MM.1S (cell line): ENCODE results near the gene CDC34.

Source experiments
- DNase-seq: peaks from one replicate; pipeline ENCODE4 v3.0.0-alpha.2; 2015
- H2AFZ ChIP-seq: fragments of 300-600 bp; sonication (generic); 2 replicates; pipeline ENCODE4 v1.6.0; 2016; ENCODE audit warnings: antibody characterized with exemption, low read length
- H3F3A ChIP-seq: fragments of 300-600 bp; sonication (generic); 2 replicates; pipeline ENCODE4 v1.6.1; 2016; ENCODE audit warnings: mild to moderate bottlenecking, antibody characterized with exemption, low read length, moderate library complexity, mixed read lengths; ENCODE audit not compliant: insufficient read depth
- H3K27ac ChIP-seq: fragments of 300-600 bp; sonication (generic); 2 replicates; pipeline ENCODE4 v1.5.1; 2016; ENCODE audit warnings: mild to moderate bottlenecking, low read length
- H3K27me3 ChIP-seq: fragments of 300-600 bp; sonication (generic); replicated peaks from 2 replicates; pipeline ENCODE4 v1.6.0; 2016; ENCODE audit warnings: low read length; ENCODE audit not compliant: insufficient read depth
- H3K36me3 ChIP-seq: fragments of 300-600 bp; sonication (generic); replicated peaks from 2 replicates; pipeline ENCODE4 v1.6.1; 2016; ENCODE audit warnings: mild to moderate bottlenecking, low read length, mixed read lengths; ENCODE audit not compliant: insufficient read depth
- H3K4me1 ChIP-seq: fragments of 300-600 bp; sonication (generic); 2 replicates; pipeline ENCODE4 v1.6.1; 2016; ENCODE audit warnings: low read length, mixed read lengths
- H3K4me2 ChIP-seq: fragments of 300-600 bp; sonication (generic); 2 replicates; pipeline ENCODE4 v1.6.0; 2016; ENCODE audit warnings: low read depth, low read length
- H3K4me3 ChIP-seq: fragments of 300-600 bp; sonication (generic); 2 replicates; pipeline ENCODE4 v1.5.1; 2016; ENCODE audit warnings: low read length, mixed read lengths
- H3K79me2 ChIP-seq: fragments of 300-600 bp; sonication (generic); 2 replicates; pipeline ENCODE4 v1.6.1; 2016; ENCODE audit warnings: mixed run types, low read length, mixed read lengths
- H3K9ac ChIP-seq: fragments of 300-600 bp; sonication (generic); 2 replicates; pipeline ENCODE4 v1.6.1; 2016; ENCODE audit warnings: low read length, mixed read lengths
- H3K9me2 ChIP-seq: fragments of 300-600 bp; sonication (generic); replicated peaks from 2 replicates; pipeline ENCODE4 v1.6.1; 2016; ENCODE audit warnings: mild to moderate bottlenecking, low read length, mixed read lengths; ENCODE audit not compliant: insufficient read depth
- H3K9me3 ChIP-seq: fragments of 300-600 bp; sonication (generic); replicated peaks from 2 replicates; pipeline ENCODE4 v1.6.1; 2016; ENCODE audit warnings: mild to moderate bottlenecking, low read length, mixed read lengths; ENCODE audit not compliant: insufficient read depth
- H4K20me1 ChIP-seq: fragments of 300-600 bp; sonication (generic); 2 replicates; pipeline ENCODE4 v1.6.1; 2016; ENCODE audit warnings: mild to moderate bottlenecking, low read length, moderate library complexity, mixed read lengths; ENCODE audit not compliant: insufficient read depth
- EZH2 ChIP-seq: fragments of 300-600 bp; sonication (generic); optimal IDR thresholded peaks from 2 replicates; pipeline ENCODE3; 2017; ENCODE audit warnings: low read depth, mild to moderate bottlenecking, antibody characterized with exemption, low read length, mixed read lengths
- EZH2phosphoT487 ChIP-seq: fragments of 300-600 bp; sonication (generic); IDR thresholded peaks from 2 replicates; pipeline ENCODE4 v1.6.1; 2018; ENCODE audit warnings: antibody characterized with exemption, low read length
- TF ChIP-seq, protein P1 (sequence below): fragments of 300-600 bp; sonication (generic); IDR thresholded peaks from 2 replicates; pipeline ENCODE4 v1.5.1; 2016; ENCODE audit warnings: antibody characterized with exemption, low read length, mixed read lengths

Gene CDC34

DNA sequence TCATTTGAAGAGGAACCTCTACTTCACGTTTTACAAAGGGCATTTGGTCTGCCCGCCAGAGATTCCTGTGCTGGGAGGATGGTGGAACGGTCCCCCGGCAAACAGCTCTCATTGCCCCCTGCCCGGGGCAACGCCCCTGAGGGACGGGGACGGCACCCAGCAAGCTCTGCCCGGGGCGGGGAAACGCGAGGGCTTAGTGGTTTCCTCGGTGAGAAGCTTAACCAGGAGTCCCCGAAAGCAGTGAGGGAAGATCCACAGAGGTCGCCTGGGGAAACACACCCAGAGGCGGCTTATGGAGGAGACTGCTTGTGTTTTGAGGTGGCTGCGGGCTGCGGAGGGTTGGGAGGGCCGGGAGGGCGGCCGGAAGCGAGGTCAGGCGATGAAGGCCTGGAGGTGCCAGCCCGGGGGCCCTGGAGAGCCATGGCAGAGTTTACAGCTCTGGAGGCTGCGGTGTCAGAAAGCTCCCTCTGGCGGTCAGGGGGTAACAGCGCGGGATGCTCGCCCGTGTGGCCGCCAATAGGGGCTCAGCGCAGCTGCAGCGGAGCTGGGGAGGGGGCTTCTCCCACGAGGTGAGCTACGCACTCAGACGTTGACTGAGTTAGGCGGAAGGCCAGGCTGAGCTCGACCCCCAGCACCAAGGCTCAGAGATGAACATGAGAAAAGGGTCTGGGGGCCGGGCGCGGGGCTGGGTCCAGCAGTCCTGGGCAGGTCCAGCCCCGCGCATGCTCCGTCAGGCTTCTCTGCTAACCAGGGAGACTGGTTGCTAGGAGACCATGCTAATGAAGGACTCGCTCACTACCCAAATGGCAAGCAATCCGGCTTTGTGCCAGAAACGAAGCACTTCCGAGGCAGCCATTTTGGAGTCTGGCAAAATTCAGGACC is 24.9 kb upstream of the CDC34 start:
- H4K20me1 ChIP-seq = no peaks in the 10 kb centered on the region
- H3K9me2 ChIP-seq = no peaks in the 10 kb centered on the region
- peak overlapping the region; percentile 95 for H3K4me3 ChIP-seq
- peak overlapping the region; percentile 94 for H3K4me2 ChIP-seq
- peaks cover 14% of the 10 kb centered on the region for H3K79me2 ChIP-seq
- peak overlapping the region; percentile 95 for H3K9ac ChIP-seq
- H3F3A ChIP-seq = peaks cover 14% of the 10 kb centered on the region
- peak overlapping the region; percentile 89 for H3K27ac ChIP-seq
- H3K4me1 ChIP-seq = peaks cover 14% of the 10 kb centered on the region; the same call in 1 of the 2 replicates
- TF ChIP-seq EZH2 = no peak
- no peak for TF ChIP-seq EZH2phosphoT487
- TF ChIP-seq, protein P1, sequence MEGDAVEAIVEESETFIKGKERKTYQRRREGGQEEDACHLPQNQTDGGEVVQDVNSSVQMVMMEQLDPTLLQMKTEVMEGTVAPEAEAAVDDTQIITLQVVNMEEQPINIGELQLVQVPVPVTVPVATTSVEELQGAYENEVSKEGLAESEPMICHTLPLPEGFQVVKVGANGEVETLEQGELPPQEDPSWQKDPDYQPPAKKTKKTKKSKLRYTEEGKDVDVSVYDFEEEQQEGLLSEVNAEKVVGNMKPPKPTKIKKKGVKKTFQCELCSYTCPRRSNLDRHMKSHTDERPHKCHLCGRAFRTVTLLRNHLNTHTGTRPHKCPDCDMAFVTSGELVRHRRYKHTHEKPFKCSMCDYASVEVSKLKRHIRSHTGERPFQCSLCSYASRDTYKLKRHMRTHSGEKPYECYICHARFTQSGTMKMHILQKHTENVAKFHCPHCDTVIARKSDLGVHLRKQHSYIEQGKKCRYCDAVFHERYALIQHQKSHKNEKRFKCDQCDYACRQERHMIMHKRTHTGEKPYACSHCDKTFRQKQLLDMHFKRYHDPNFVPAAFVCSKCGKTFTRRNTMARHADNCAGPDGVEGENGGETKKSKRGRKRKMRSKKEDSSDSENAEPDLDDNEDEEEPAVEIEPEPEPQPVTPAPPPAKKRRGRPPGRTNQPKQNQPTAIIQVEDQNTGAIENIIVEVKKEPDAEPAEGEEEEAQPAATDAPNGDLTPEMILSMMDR = peak; percentile 99
- peak; percentile 100 for DNase-seq
- H3K36me3 ChIP-seq = no peaks in the 10 kb centered on the region
- H3K9me3 ChIP-seq = no peaks in the 10 kb centered on the region
- H2AFZ ChIP-seq = peak overlapping the region; percentile 92
- peaks cover 29% of the 10 kb centered on the region for H3K27me3 ChIP-seq

DNA sequence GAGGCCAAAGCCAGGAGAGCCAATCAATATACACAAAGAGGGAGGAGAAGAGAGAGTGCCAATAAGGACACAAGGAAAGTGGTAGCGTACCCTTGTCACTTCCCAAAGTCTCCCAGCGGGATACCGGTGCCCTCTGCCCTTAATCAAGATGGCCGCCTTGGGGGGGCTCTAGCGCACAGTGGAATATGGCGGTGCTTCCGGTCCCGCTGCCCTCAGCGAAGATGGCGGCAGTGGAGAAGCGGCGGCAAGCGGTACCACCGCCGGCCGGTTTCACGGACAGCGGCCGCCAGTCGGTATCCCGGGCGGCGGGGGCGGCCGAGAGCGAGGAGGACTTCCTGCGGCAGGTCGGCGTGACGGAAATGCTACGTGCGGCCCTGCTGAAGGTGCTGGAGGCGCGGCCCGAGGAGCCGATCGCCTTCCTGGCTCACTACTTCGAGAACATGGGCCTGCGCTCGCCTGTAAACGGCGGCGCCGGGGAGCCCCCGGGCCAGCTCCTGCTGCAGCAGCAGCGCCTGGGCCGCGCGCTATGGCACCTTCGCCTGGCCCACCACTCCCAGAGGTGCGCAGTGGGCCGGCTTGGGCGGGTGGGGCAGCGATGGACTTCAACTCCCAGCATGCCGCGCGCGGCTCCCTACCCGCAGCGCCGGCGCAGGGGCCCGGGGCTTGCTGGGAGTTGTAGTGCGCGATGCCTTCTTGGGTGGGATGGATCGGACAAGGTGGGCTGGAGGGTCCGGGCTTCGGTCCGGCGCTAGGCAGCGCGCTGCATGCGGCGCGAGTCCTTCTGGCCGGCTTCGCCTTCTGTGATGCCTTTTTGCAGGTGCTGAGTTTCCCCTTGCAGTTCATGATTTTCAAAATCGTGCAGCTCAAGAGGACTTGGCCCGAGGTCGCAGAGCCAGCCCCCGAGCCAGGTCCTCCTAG is 24.0 kb upstream of the CDC34 start, which contains the start of gene TPGS1:
Gene TPGS1 (plus strand): TSS at position 212 of the 918 bp plus-strand sequence. CDS start 10 bp downstream, at position 222.
- peak; percentile 88 for DNase-seq
- Histone ChIP-seq H3K9me2 (no peaks in the 10 kb centered on the region), H3K27me3 (peaks cover 21% of the 10 kb centered on the region), H2AFZ (peak within 1 kb of the TSS; percentile 92), H3K9ac (peak within 1 kb of the TSS; percentile 95), H3K4me1 (peaks cover 14% of the 10 kb centered on the region; the same call in 1 of the 2 replicates), H3K36me3 (no peaks in the 10 kb centered on the region), H3K79me2 (peaks cover 14% of the 10 kb centered on the region), H3F3A (peaks cover 15% of the 10 kb centered on the region), H4K20me1 (no peaks in the 10 kb centered on the region), H3K4me2 (peak within 1 kb of the TSS; percentile 94), H3K27ac (peak within 1 kb of the TSS; percentile 89), H3K4me3 (peak within 1 kb of the TSS; percentile 95), H3K9me3 (no peaks in the 10 kb centered on the region)
- TF ChIP-seq EZH2 (no peak), EZH2phosphoT487 (no peak)
- TF ChIP-seq, protein P1 = no peak

DNA sequence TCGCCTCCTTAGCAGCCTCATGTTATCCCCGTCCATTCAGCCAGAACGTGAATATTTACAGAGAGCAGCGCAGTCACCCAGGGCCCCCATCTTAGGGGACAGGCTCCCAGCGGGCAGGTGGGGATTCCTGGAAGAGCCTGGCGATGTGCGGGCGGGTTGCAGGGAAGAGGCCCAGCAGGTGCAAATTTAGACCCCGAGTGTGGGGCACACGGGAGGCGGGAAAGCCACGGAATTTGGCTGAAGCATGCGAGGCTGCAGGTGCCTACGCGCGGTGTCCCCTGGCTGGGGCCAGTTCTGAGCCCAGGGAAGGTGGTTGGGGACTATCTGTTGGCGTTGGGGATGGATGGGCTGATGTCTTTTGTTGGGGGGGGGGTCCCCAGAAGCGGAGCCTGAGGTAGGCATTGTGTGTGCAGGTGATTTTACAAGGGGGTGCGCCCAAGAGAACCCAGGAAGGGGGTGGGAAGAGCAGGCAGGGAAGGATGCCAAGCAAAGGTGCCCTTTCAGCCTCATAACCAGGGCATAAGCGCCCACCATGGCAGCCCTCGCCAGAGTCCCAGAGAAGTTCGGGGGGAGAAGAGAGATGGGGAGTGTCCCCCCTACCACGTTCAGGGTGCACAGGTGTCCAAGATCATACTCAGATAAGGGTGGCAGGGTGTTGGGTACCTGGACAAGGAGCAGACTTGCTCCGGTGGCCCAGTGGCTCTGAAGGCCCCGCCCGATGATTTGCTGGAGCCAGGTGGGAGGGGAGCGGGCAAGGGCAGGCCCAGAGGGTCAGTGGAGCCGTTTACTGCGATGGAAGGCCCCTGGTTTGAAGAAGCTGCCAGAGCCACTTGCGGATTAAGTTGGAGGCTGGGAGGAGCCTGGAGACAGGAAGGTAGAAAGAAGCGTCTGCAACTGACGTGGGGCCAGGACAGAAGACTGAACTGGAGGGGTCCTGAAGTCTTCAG is 23.1 kb upstream of the CDC34 start:
- peak overlapping the region; percentile 95; the same call in 1 of the 2 replicates for H3K9ac ChIP-seq
- no peaks in the 10 kb centered on the region for H3K9me2 ChIP-seq
- H3K9me3 ChIP-seq = no peaks in the 10 kb centered on the region
- H2AFZ ChIP-seq = peak overlapping the region; percentile 92
- peaks cover 15% of the 10 kb centered on the region for H3F3A ChIP-seq
- H3K27ac ChIP-seq = no peak overlapping the region
- H3K36me3 ChIP-seq = no peaks in the 10 kb centered on the region
- peaks cover 14% of the 10 kb centered on the region; the same call in 1 of the 2 replicates for H3K4me1 ChIP-seq
- peaks cover 13% of the 10 kb centered on the region; the same call in 1 of the 2 replicates for H3K27me3 ChIP-seq
- H4K20me1 ChIP-seq = no peaks in the 10 kb centered on the region
- TF ChIP-seq EZH2 (no peak), EZH2phosphoT487 (no peak)
- TF ChIP-seq, protein P1 = no peak
- H3K79me2 ChIP-seq = peaks cover 14% of the 10 kb centered on the region
- peak overlapping the region; percentile 95 for H3K4me3 ChIP-seq
- peak overlapping the region; percentile 94 for H3K4me2 ChIP-seq
- no peak for DNase-seq
